SU-DHL-6 (cell line): ENCODE results near the gene PMEL.

Experiments
- H2AFZ ChIP-seq: fragments of 200-600 bp; sonication (generic); 2 replicates; pipeline ENCODE4 v1.6.1; 2014; ENCODE audit warnings: low read depth, mild to moderate bottlenecking, moderate library complexity, mixed read lengths, antibody characterized with exemption, low read length; ENCODE audit not compliant: severe bottlenecking
- H3F3A ChIP-seq: fragments of 200-600 bp; shearing (Covaris generic); 2 replicates; pipeline ENCODE4 v1.6.0; 2016; ENCODE audit warnings: antibody characterized with exemption, mild to moderate bottlenecking; ENCODE audit not compliant: insufficient read depth
- H3K27ac ChIP-seq: fragments of 200-600 bp; sonication (generic); 2 replicates; pipeline ENCODE4 v1.5.1; 2016; ENCODE audit warnings: low read depth, mild to moderate bottlenecking, low read length, moderate library complexity, mixed read lengths
- H3K27me3 ChIP-seq: fragments of 200-600 bp; sonication (generic), shearing (Covaris generic); 2 replicates; pipeline ENCODE4 v1.6.0; 2014; ENCODE audit warnings: mild to moderate bottlenecking, low read length
- H3K36me3 ChIP-seq: fragments of 200-600 bp; sonication (generic); 2 replicates; pipeline ENCODE4 v1.6.1; 2014; ENCODE audit warnings: mild to moderate bottlenecking, low read length, mixed read lengths
- H3K4me2 ChIP-seq: fragments of 300-600, 200-600 bp; shearing (Covaris generic), sonication (generic); 2 replicates; pipeline ENCODE4 v1.6.0; 2014; ENCODE audit warnings: low read length, low read depth, mild to moderate bottlenecking; ENCODE audit not compliant: poor library complexity, severe bottlenecking
- H3K4me3 ChIP-seq: fragments of 200-600 bp; sonication (generic); 2 replicates; pipeline ENCODE4 v1.5.1; 2014; ENCODE audit warnings: antibody characterized with exemption, low read length, mild to moderate bottlenecking, mixed read lengths; ENCODE audit not compliant: insufficient read depth, poor library complexity, severe bottlenecking
- H3K79me2 ChIP-seq: fragments of 200-600 bp; sonication (generic); 2 replicates; pipeline ENCODE4 v1.6.1; 2014; ENCODE audit warnings: mild to moderate bottlenecking, low read length, moderate library complexity; ENCODE audit not compliant: insufficient read depth
- H3K9ac ChIP-seq: fragments of 200-600 bp; sonication (generic); 2 replicates; pipeline ENCODE4 v1.7.0; 2014; ENCODE audit warnings: mild to moderate bottlenecking, low read length
- H3K9me2 ChIP-seq: fragments of 200-600 bp; sonication (generic); replicated peaks from 2 replicates; pipeline ENCODE4 v1.6.1; 2014; ENCODE audit warnings: low read length; ENCODE audit not compliant: insufficient read depth
- H3K9me3 ChIP-seq: fragments of 200-600 bp; sonication (generic); 2 replicates; pipeline ENCODE4 v1.6.1; 2014; ENCODE audit warnings: low read length, mixed read lengths; ENCODE audit not compliant: insufficient read depth
- H4K20me1 ChIP-seq: fragments of 200-600 bp; sonication (generic); 2 replicates; pipeline ENCODE4 v1.6.1; 2014; ENCODE audit warnings: low read depth, mild to moderate bottlenecking, antibody characterized with exemption, low read length, moderate library complexity, mixed read lengths
- EZH2phosphoT487 ChIP-seq: fragments of 200-600 bp; sonication (generic), shearing (Covaris generic); conservative IDR thresholded peaks from 2 replicates; pipeline ENCODE4 v1.6.1; 2018; ENCODE audit warnings: mild to moderate bottlenecking, antibody characterized with exemption, low read length, moderate library complexity, mixed read lengths
- TF ChIP-seq, protein P1 (sequence below): fragments of 200-600 bp; sonication (generic); IDR thresholded peaks from one replicate; pipeline ENCODE4 v1.5.1; 2017; ENCODE audit warnings: antibody characterized with exemption, mild to moderate bottlenecking, low read length, moderate library complexity; ENCODE audit not compliant: insufficient read depth, poor library complexity, severe bottlenecking

PMEL gene

GRCh38 chr12:55974308-55974730 is 8.5 kb upstream of the PMEL start:
- Histone ChIP-seq H4K20me1 (no peaks in the 10 kb centered on the region), H3K9me3 (no peaks in the 10 kb centered on the region), H3K9ac (peak overlapping the region; percentile 86), H3K27me3 (no peaks in the 10 kb centered on the region), H3K9me2 (no peaks in the 10 kb centered on the region), H3K27ac (peak overlapping the region; percentile 69), H3K36me3 (no peaks in the 10 kb centered on the region; the same call in 1 of the 2 replicates), H3F3A (peaks cover 13% of the 10 kb centered on the region; the same call in 1 of the 2 replicates), H3K4me3 (peak overlapping the region; percentile 75), H3K79me2 (peaks cover 28% of the 10 kb centered on the region), H3K4me2 (peak overlapping the region; percentile 81), H2AFZ (peak overlapping the region; percentile 77)
- TF ChIP-seq, protein P1, sequence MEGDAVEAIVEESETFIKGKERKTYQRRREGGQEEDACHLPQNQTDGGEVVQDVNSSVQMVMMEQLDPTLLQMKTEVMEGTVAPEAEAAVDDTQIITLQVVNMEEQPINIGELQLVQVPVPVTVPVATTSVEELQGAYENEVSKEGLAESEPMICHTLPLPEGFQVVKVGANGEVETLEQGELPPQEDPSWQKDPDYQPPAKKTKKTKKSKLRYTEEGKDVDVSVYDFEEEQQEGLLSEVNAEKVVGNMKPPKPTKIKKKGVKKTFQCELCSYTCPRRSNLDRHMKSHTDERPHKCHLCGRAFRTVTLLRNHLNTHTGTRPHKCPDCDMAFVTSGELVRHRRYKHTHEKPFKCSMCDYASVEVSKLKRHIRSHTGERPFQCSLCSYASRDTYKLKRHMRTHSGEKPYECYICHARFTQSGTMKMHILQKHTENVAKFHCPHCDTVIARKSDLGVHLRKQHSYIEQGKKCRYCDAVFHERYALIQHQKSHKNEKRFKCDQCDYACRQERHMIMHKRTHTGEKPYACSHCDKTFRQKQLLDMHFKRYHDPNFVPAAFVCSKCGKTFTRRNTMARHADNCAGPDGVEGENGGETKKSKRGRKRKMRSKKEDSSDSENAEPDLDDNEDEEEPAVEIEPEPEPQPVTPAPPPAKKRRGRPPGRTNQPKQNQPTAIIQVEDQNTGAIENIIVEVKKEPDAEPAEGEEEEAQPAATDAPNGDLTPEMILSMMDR: no peak

- H3K36me3 ChIP-seq: peaks cover 1% of the 10 kb centered on the region; the same call in 1 of the 2 replicates
- H3K79me2 ChIP-seq: peaks cover 29% of the 10 kb centered on the region
- no peaks in the 10 kb centered on the region for H3K9me2 ChIP-seq
- H3K9ac ChIP-seq: peak within 1 kb of the TSS; percentile 86
- peak within 1 kb of the TSS; percentile 75 for H3K4me3 ChIP-seq
- no peaks in the 10 kb centered on the region for H3K27me3 ChIP-seq
- peak within 1 kb of the TSS; percentile 81 for H3K4me2 ChIP-seq
- peak within 1 kb of the TSS; percentile 69 for H3K27ac ChIP-seq
- H3F3A ChIP-seq: peaks cover 13% of the 10 kb centered on the region; the same call in 1 of the 2 replicates
- peak within 1 kb of the TSS; percentile 77 for H2AFZ ChIP-seq
- H3K9me3 ChIP-seq: no peaks in the 10 kb centered on the region
- TF ChIP-seq, protein P1: no peak
- TF ChIP-seq EZH2phosphoT487: no peak
- H4K20me1 ChIP-seq: no peaks in the 10 kb centered on the region
Observed at GRCh38 chr12:55973599-55974307, 7.9 kb upstream of the PMEL start, which contains the start of gene RAB5B. TSS of gene RAB5B (plus strand) at chr12:55974078. CDS start at chr12:55986961, 12,883 bp downstream.

- Histone ChIP-seq H3K79me2 (peaks cover 36% of the 10 kb centered on the region), H3F3A (peaks cover 13% of the 10 kb centered on the region; the same call in 1 of the 2 replicates), H3K27me3 (no peaks in the 10 kb centered on the region), H4K20me1 (no peaks in the 10 kb centered on the region), H3K9me3 (no peaks in the 10 kb centered on the region), H2AFZ (no peak overlapping the region), H3K4me2 (peak overlapping the region; percentile 63), H3K27ac (peak overlapping the region; percentile 46), H3K9ac (peak overlapping the region; percentile 60), H3K36me3 (peaks cover 8% of the 10 kb centered on the region; the same call in 1 of the 2 replicates), H3K4me3 (peak overlapping the region; percentile 70), H3K9me2 (no peaks in the 10 kb centered on the region)
- TF ChIP-seq, protein P1: no peak
- no peak for TF ChIP-seq EZH2phosphoT487
Observed at GRCh38 chr12:55972911-55973598, 7.2 kb upstream of the PMEL start.
